Gastrocnemius medialis (tissue), 4 donors: Measurements from ENCODE around the gene CHST14. TPM values are rescaled to one million over a fixed set of nuclear protein-coding genes. Genes with fewer than 3 reads are reported as not detected.

ENCODE experiments used
- ATAC-seq, 2 donors: fragments of 150-250 bp; one replicate each; pipeline ENCODE4 v1.9.1; 2016
- DNase-seq, 2 donors: peaks; one replicate each; pipeline ENCODE4 v3.0.0-alpha.2; 2019
- H3K27ac ChIP-seq, 4 donors: fragments of 200-600 bp; sonication (generic); 1 replicate in 1 of 4; 2 replicates in 3 of 4; pipeline ENCODE4 v1.5.1; 2016 to 2018; ENCODE audit warnings: mild to moderate bottlenecking in 2 of 4, moderate library complexity in 1 of 4
- H3K27me3 ChIP-seq, 3 donors: fragments of 200-600 bp; sonication (generic) in 2 of 3; 1 replicate in 1 of 3; 2 replicates in 2 of 3; pipeline versions ENCODE4 v1.5.1 to v1.6.0; 2016 to 2019; ENCODE audit warnings: mild to moderate bottlenecking in 1 of 3, moderate library complexity in 1 of 3
- H3K36me3 ChIP-seq, 2 donors: fragments of 200-600 bp; sonication (generic) in 1 of 2; one replicate each; pipeline ENCODE4 v1.5.1; 2017 to 2018
- H3K4me1 ChIP-seq, 2 donors: fragments of 200-600 bp; sonication (generic) in 1 of 2; one replicate each; pipeline ENCODE4 v1.5.1; 2016 to 2017; ENCODE audit warnings: mild to moderate bottlenecking in 2 of 2
- H3K4me3 ChIP-seq, 4 donors: fragments of 200-600 bp; sonication (generic) in 3 of 4; 1 replicate in 1 of 4; 2 replicates in 3 of 4; pipeline ENCODE4 v1.5.1; 2016 to 2019; ENCODE audit warnings: mild to moderate bottlenecking in 2 of 4
- H3K9me3 ChIP-seq, 3 donors: fragments of 200-600 bp; sonication (generic) in 2 of 3; 1 replicate in 1 of 3; 2 replicates in 2 of 3; pipeline ENCODE4 v1.5.1; 2016 to 2019
- CTCF ChIP-seq, 5 experiments: fragments of 450-650 bp in 3 of 5; fragments of 200-600 bp in 2 of 5; sonication (generic) in 2 of 5; IDR thresholded peaks in 4 of 5; conservative IDR thresholded peaks in 1 of 5; 1 replicate in 4 of 5; 2 replicates in 1 of 5; pipeline ENCODE4 v1.5.1; 2016 to 2019; ENCODE audit warnings: antibody characterized with exemption in 5 of 5, mild to moderate bottlenecking in 3 of 5, moderate library complexity in 3 of 5
- POLR2A ChIP-seq, 2 donors: fragments of 450-650 bp; IDR thresholded peaks; one replicate each; pipeline ENCODE4 v1.6.1; 2017; ENCODE audit warnings: antibody characterized with exemption in 2 of 2, mild to moderate bottlenecking in 2 of 2, moderate library complexity in 2 of 2
- in situ Hi-C, 4 donors: fragments of 200-750 bp; cut with MboI; loops; one replicate each; pipeline versions ENCODE4 v1.15.0 to v1.8.0; 2017; ENCODE audit warnings: low sequenced_read_pairs in 4 of 4
- intact Hi-C: fragments of 100-400 bp; cut with DNase I; formaldehyde crosslinking; loops from one replicate; pipeline ENCODE4 v1.15.1; 2023; ENCODE audit warnings: low total_unique reads
- total RNA-seq, 4 donors: library from RNA; depleted of rRNA; stranded (reverse); fragments of >200 nt; gene quantifications; one replicate each; pipeline versions ENCODE4 v1.1.0 to v1.2.3, GENCODE V29; 2016

CHST14 gene
- 1 to 10 TPM; 3.0 to 5.2 (median 3.9) TPM for total RNA-seq

GRCh38 chr15:40470423-40471104 lies at the start of gene CHST14:
CHST14 (plus strand) TSS chr15:40470984; CDS start chr15:40471214, 230 bp downstream.
- intact Hi-C loops (loop anchor here (2.0 kb wide), 2 partner anchors 30 to 36 kb away; partner anchors contain the start of gene BAHD1), in situ Hi-C loops (no loop called here)
- ATAC-seq, result peak; percentile 62 to 75
- DNase-seq, result peak in 1 of 2 donors; percentile 27
- peak within 1 kb of the TSS; percentile 73 to 87 (median 80) for H3K4me3 ChIP-seq
- H3K27me3 ChIP-seq, result no peaks in the 10 kb centered on the region
- peaks cover 0 to 9% of the 10 kb centered on the region in 2 donors for H3K36me3 ChIP-seq
- no peaks in the 10 kb centered on the region for H3K9me3 ChIP-seq
- TF ChIP-seq POLR2A (IDR thresholded peaks at IDR 0.05) (peak in 1 of 2 donors; percentile 7), CTCF (IDR thresholded peaks at IDR 0.05 in 4 of 5, conservative IDR thresholded peaks at IDR 0.05 in 1 of 5) (no peak)
- peak within 1 kb of the TSS; percentile 73 to 79 (median 78) for H3K27ac ChIP-seq
- H3K4me1 ChIP-seq, result peaks cover 4 to 11% of the 10 kb centered on the region in 2 donors

GRCh38 chr15:40421246-40422157 lies 49.3 kb upstream of the CHST14 start:
- in situ Hi-C loops, result loop anchor here (5.0 to 25.0 kb wide), 8 partner anchors 77 to 384 kb away; partner anchors contain the start of genes ANKRD63 (in 1 of the 4), CCDC9B (in 1 of the 4) and SRP14 (in 1 of the 4)
- no peaks in the 10 kb centered on the region for H3K9me3 ChIP-seq
- TF ChIP-seq POLR2A (IDR thresholded peaks at IDR 0.05), result no peak
- TF ChIP-seq CTCF (IDR thresholded peaks at IDR 0.05 in 4 of 5, conservative IDR thresholded peaks at IDR 0.05 in 1 of 5), result peak; percentile 95 to 99 (median 98)

GRCh38 chr15:40424483-40425115 lies 46.2 kb upstream of the CHST14 start:
- intact Hi-C loops, result no loop called here
- TF ChIP-seq CTCF (IDR thresholded peaks at IDR 0.05 in 4 of 5, conservative IDR thresholded peaks at IDR 0.05 in 1 of 5) (no peak), POLR2A (IDR thresholded peaks at IDR 0.05) (no peak)
- no peaks in the 10 kb centered on the region for H3K9me3 ChIP-seq
- ATAC-seq (no peak), DNase-seq (no peak)
- peaks cover 18 to 23% of the 10 kb centered on the region in 2 donors for H3K4me1 ChIP-seq
- no peak overlapping the region for H3K4me3 ChIP-seq
- H3K36me3 ChIP-seq, result no peaks in the 10 kb centered on the region
- no peaks in the 10 kb centered on the region for H3K27me3 ChIP-seq
- in situ Hi-C loops, result loop anchor here (5.0 to 25.0 kb wide), 8 partner anchors 80 to 387 kb away; partner anchors contain the start of genes ANKRD63 (in 1 of the 4), CCDC9B (in 1 of the 4) and SRP14 (in 1 of the 4)
- H3K27ac ChIP-seq, result no peak overlapping the region

More at GRCh38 chr15:40421246-40422157, 49.3 kb upstream of the CHST14 start:
- Histone ChIP-seq H3K27ac (peak overlapping the region in 1 of 4 donors; percentile 43), H3K4me3 (peak overlapping the region in 2 of 4 donors; percentile 1 to 18), H3K27me3 (no peaks in the 10 kb centered on the region), H3K36me3 (peaks cover 0 to 9% of the 10 kb centered on the region in 2 donors), H3K4me1 (peaks cover 18 to 23% of the 10 kb centered on the region in 2 donors)
- peak; percentile 51 to 61 for DNase-seq
- peak; percentile 83 to 87 for ATAC-seq
- intact Hi-C loops, result loop anchor here (1.0 to 2.0 kb wide), 4 partner anchors 53 to 142 kb away; partner anchors contain the start of gene INAFM2

- H3K4me3 ChIP-seq, result no peak overlapping the region
- intact Hi-C loops (no loop called here), in situ Hi-C loops (loop anchor here in 3 of 4 donors (10.0 kb wide), 5 partner anchors 81 to 211 kb away; partner anchors contain the start of genes ANKRD63 (in 1 of the 3) and CCDC9B (in 1 of the 3))
- H3K9me3 ChIP-seq, result no peaks in the 10 kb centered on the region
- no peak for TF ChIP-seq CTCF (IDR thresholded peaks at IDR 0.05 in 4 of 5, conservative IDR thresholded peaks at IDR 0.05 in 1 of 5)
- no peak for TF ChIP-seq POLR2A (IDR thresholded peaks at IDR 0.05)
- peaks cover 14 to 16% of the 10 kb centered on the region in 2 donors for H3K4me1 ChIP-seq
- H3K27me3 ChIP-seq, result no peaks in the 10 kb centered on the region
- no peaks in the 10 kb centered on the region for H3K36me3 ChIP-seq
- ATAC-seq (no peak), DNase-seq (no peak)
- H3K27ac ChIP-seq, result no peak overlapping the region
Observed at GRCh38 chr15:40425681-40426080, 45.1 kb upstream of the CHST14 start.
